Uterus (tissue), 4 donors: ENCODE data around the gene EPC1. TPM values are rescaled to one million over a fixed set of nuclear protein-coding genes. Genes with fewer than 3 reads are reported as not detected.

Source experiments
- DNase-seq, 2 donors: peaks; one replicate each; pipeline ENCODE4 v3.0.0-alpha.2; 2019 to 2020
- H3K27ac ChIP-seq, 2 donors: fragments of 200-600 bp; sonication (generic); 1 replicate in 1 of 2; 2 replicates in 1 of 2; pipeline ENCODE4 v1.5.1; 2016 to 2018
- H3K27me3 ChIP-seq, 2 donors: fragments of 200-600 bp; sonication (generic); one replicate each; pipeline ENCODE4 v1.5.1; 2018 to 2019; ENCODE audit warnings: control low read depth in 1 of 2
- H3K36me3 ChIP-seq, 2 donors: fragments of 200-600 bp; sonication (generic); one replicate each; pipeline ENCODE4 v1.5.1; 2019; ENCODE audit warnings: control low read depth in 1 of 2
- H3K4me1 ChIP-seq, 2 donors: fragments of 200-600 bp; sonication (generic); one replicate each; pipeline ENCODE4 v1.5.1; 2018 to 2019; ENCODE audit warnings: control low read depth in 1 of 2
- H3K4me3 ChIP-seq, 2 donors: fragments of 200-600 bp; sonication (generic); 1 replicate in 1 of 2; 2 replicates in 1 of 2; pipeline ENCODE4 v1.5.1; 2018 to 2019; ENCODE audit warnings: mild to moderate bottlenecking in 1 of 2
- H3K9me3 ChIP-seq, 2 donors: fragments of 200-600 bp; sonication (generic); one replicate each; pipeline ENCODE4 v1.5.1; 2019; ENCODE audit warnings: control low read depth in 1 of 2
- CTCF ChIP-seq, 4 experiments: fragments of 200-600 bp in 2 of 4; fragments of 450-650 bp in 2 of 4; sonication (generic) in 2 of 4; IDR thresholded peaks; one replicate each; pipeline ENCODE4 v1.5.1; 2016 to 2019; ENCODE audit warnings: antibody characterized with exemption in 4 of 4, mild to moderate bottlenecking in 2 of 4, moderate library complexity in 1 of 4
- POLR2A ChIP-seq, 2 donors: fragments of 450-650 bp; IDR thresholded peaks; one replicate each; pipeline ENCODE4 v1.6.1; 2016; ENCODE audit warnings: antibody characterized with exemption in 2 of 2, mild to moderate bottlenecking in 1 of 2, moderate library complexity in 1 of 2
- intact Hi-C: fragments of 100-400 bp; cut with DNase I; formaldehyde crosslinking; loops from one replicate; pipeline ENCODE4 v1.15.1; 2023; ENCODE audit warnings: low total_unique reads
- total RNA-seq, 4 donors: library from RNA; depleted of rRNA in 3 of 4; stranded (reverse); fragments of >200 nt in 3 of 4; gene quantifications; one replicate each; pipeline versions ENCODE4 v1.1.0 to v1.2.4, GENCODE V29; 2014 to 2023
- donor health status: DM: yes; HTN: yes; CAD: no.

EPC1 gene
- total RNA-seq, 4 donors from 2014 or later: 34.7 to 109 (median 48.8) TPM

GRCh38 chr10:32378363-32379317 is 31.7 kb upstream of the EPC1 start:
- TF ChIP-seq POLR2A (IDR thresholded peaks at IDR 0.05) (peak; percentile 26 to 66), CTCF (IDR thresholded peaks at IDR 0.05) (no peak)
- Histone ChIP-seq H3K36me3 (no peaks in the 10 kb centered on the region), H3K9me3 (no peaks in the 10 kb centered on the region), H3K27ac (peak overlapping the region; percentile 84 to 90), H3K27me3 (no peaks in the 10 kb centered on the region), H3K4me1 (no peaks in the 10 kb centered on the region), H3K4me3 (peak overlapping the region; percentile 51 to 68)
- DNase-seq: peak; percentile 84 to 91
- intact Hi-C loops: no loop called here

- Histone ChIP-seq H3K4me1 (no peaks in the 10 kb centered on the region), H3K9me3 (no peaks in the 10 kb centered on the region), H3K27ac (peak overlapping the region; percentile 84 to 90), H3K36me3 (no peaks in the 10 kb centered on the region), H3K4me3 (peak overlapping the region; percentile 51 to 68), H3K27me3 (no peaks in the 10 kb centered on the region)
- peak in 1 of 2 donors; percentile 30 for DNase-seq
- intact Hi-C loops: no loop called here
- TF ChIP-seq CTCF (IDR thresholded peaks at IDR 0.05) (peak in 2 of 4 experiments; percentile 24 to 31), POLR2A (IDR thresholded peaks at IDR 0.05) (no peak)
Observed at GRCh38 chr10:32377458-32378259, 30.7 kb upstream of the EPC1 start.

- Histone ChIP-seq H3K4me1 (no peaks in the 10 kb centered on the region), H3K27ac (peak overlapping the region; percentile 84 to 90), H3K9me3 (no peaks in the 10 kb centered on the region), H3K27me3 (no peaks in the 10 kb centered on the region), H3K4me3 (peak overlapping the region; percentile 51 to 68), H3K36me3 (no peaks in the 10 kb centered on the region)
- intact Hi-C loops: no loop called here
- no peak for DNase-seq
- TF ChIP-seq CTCF (IDR thresholded peaks at IDR 0.05) (no peak), POLR2A (IDR thresholded peaks at IDR 0.05) (no peak)
Observed at GRCh38 chr10:32376771-32377170, 29.8 kb upstream of the EPC1 start.

GRCh38 chr10:32376097-32376496 is 29.1 kb upstream of the EPC1 start:
- DNase-seq: no peak
- Histone ChIP-seq H3K4me3 (peak overlapping the region; percentile 51 to 68), H3K36me3 (no peaks in the 10 kb centered on the region), H3K9me3 (no peaks in the 10 kb centered on the region), H3K4me1 (no peaks in the 10 kb centered on the region), H3K27ac (peak overlapping the region in 1 of 2 donors; percentile 90), H3K27me3 (no peaks in the 10 kb centered on the region)
- TF ChIP-seq CTCF (IDR thresholded peaks at IDR 0.05): no peak
- TF ChIP-seq POLR2A (IDR thresholded peaks at IDR 0.05): no peak
- intact Hi-C loops: no loop called here
